IMR-90 (cell line): ENCODE data around the gene ZNF425. TPM values are rescaled to one million over a fixed set of nuclear protein-coding genes. Genes with fewer than 3 reads are reported as not detected.
A peak's percentile ranks its signal among the peaks of the same experiment; 100 is the strongest.

ENCODE experiments used
- ATAC-seq: fragments of 200-7000 bp; cut with Tn5 transposase; 2 replicates; pipeline ENCODE4 v1.9.1; 2020; ENCODE audit warnings: low read depth, mild to moderate bottlenecking, moderate library complexity
- BruUV-seq: library from RNA; stranded (reverse); fragments of 400-500 nt; replicated peaks from 2 replicates; lab custom pipeline; 2021; lab: Mats Ljungman, UMichigan
- CTCF ChIA-PET: fragments of 300-600 bp; formaldehyde crosslinking; extraction: SDS; loops from one replicate; lab custom pipeline; 2021; ENCODE audit warnings: antibody characterized with exemption; lab: Yijun Ruan, JAX
- POLR2A ChIA-PET: fragments of 300-600 bp; sonication (Branson Sonifier 250); formaldehyde crosslinking; loops from one replicate; lab custom pipeline; 2022; ENCODE audit warnings: antibody characterized with exemption; ENCODE audit not compliant: unreplicated experiment; lab: Charles Lee
- DNase-seq: peaks from one replicate; pipeline ENCODE4 v3.0.0; 2013
- H2AFZ ChIP-seq: replicated peaks from 2 replicates; pipeline ENCODE3; 2013; ENCODE audit warnings: low read length, mild to moderate bottlenecking; ENCODE audit not compliant: poor library complexity
- H2AK5ac ChIP-seq: 2 replicates; pipeline ENCODE4 v1.6.1; 2013; ENCODE audit warnings: low read depth, low read length, inconsistent platforms
- H2AK9ac ChIP-seq: replicated peaks from 2 replicates; pipeline ENCODE3; 2013; ENCODE audit warnings: mild to moderate bottlenecking, low read depth, low read length, moderate library complexity; ENCODE audit not compliant: poor library complexity
- H2BK120ac ChIP-seq: 2 replicates; pipeline ENCODE4 v1.6.1; 2013; ENCODE audit warnings: low read depth, low read length, inconsistent platforms
- H2BK15ac ChIP-seq: 3 replicates; pipeline ENCODE4 v1.6.1; 2013; ENCODE audit warnings: low read depth, low read length, inconsistent platforms
- H2BK20ac ChIP-seq: 2 replicates; pipeline ENCODE4 v1.6.1; 2013; ENCODE audit warnings: low read depth, mild to moderate bottlenecking, inconsistent platforms, low read length, moderate library complexity
- H2BK5ac ChIP-seq: 2 replicates; pipeline ENCODE4 v1.6.1; 2013; ENCODE audit warnings: mild to moderate bottlenecking, low read depth, low read length, inconsistent platforms; ENCODE audit not compliant: poor library complexity, severe bottlenecking
- H3K14ac ChIP-seq: replicated peaks from 2 replicates; pipeline ENCODE4 v1.6.1; 2013; ENCODE audit warnings: low read depth, low read length, inconsistent platforms
- H3K18ac ChIP-seq: 2 replicates; pipeline ENCODE4 v1.6.1; 2013; ENCODE audit warnings: low read depth, low read length, control low read depth
- H3K23ac ChIP-seq: 2 replicates; pipeline ENCODE4 v1.6.1; 2013; ENCODE audit warnings: low read depth, low read length, inconsistent platforms
- H3K27ac ChIP-seq: 2 replicates; pipeline ENCODE4 v1.5.1; 2013; ENCODE audit warnings: mild to moderate bottlenecking, control low read depth, low read length; ENCODE audit not compliant: insufficient read depth
- H3K27me3 ChIP-seq: 2 replicates; pipeline ENCODE4 v1.6.1; 2013; ENCODE audit warnings: low read length; ENCODE audit not compliant: control insufficient read depth, insufficient read depth
- H3K36me3 ChIP-seq: 2 replicates; pipeline ENCODE4 v1.6.1; 2013; ENCODE audit warnings: low read length, mixed read lengths; ENCODE audit not compliant: control insufficient read depth, insufficient read depth
- H3K4ac ChIP-seq: 2 replicates; pipeline ENCODE4 v1.6.1; 2013; ENCODE audit warnings: low read depth, low read length, inconsistent platforms
- H3K4me1 ChIP-seq: 2 replicates; pipeline ENCODE4 v1.6.1; 2013; ENCODE audit warnings: low read length, mixed read lengths; ENCODE audit not compliant: control insufficient read depth, insufficient read depth
- H3K4me2 ChIP-seq: 2 replicates; pipeline ENCODE4 v1.6.1; 2013; ENCODE audit warnings: low read depth, mild to moderate bottlenecking, control low read depth, low read length, moderate library complexity
- H3K4me3 ChIP-seq: 2 replicates; pipeline ENCODE4 v1.5.1; 2013; ENCODE audit warnings: low read depth, mild to moderate bottlenecking, control low read depth, low read length, moderate library complexity; ENCODE audit not compliant: insufficient read depth
- H3K56ac ChIP-seq: 2 replicates; pipeline ENCODE4 v1.6.1; 2013; ENCODE audit warnings: low read length, inconsistent platforms; ENCODE audit not compliant: insufficient read depth; ENCODE audit errors: extremely low read depth
- H3K79me1 ChIP-seq, 2 experiments: 2 replicates each; pipeline ENCODE4 v1.6.1; 2013; ENCODE audit warnings: low read length in 2 of 2, inconsistent platforms in 1 of 2, low read depth in 1 of 2
- H3K9ac ChIP-seq: 2 replicates; pipeline ENCODE4 v1.6.1; 2013; ENCODE audit warnings: low read depth, low read length, control low read depth
- H3K9me1 ChIP-seq: 2 replicates; pipeline ENCODE4 v1.6.1; 2013; ENCODE audit warnings: low read length, inconsistent platforms; ENCODE audit not compliant: insufficient read depth
- H3K9me3 ChIP-seq: 2 replicates; pipeline ENCODE4 v1.6.1; 2013; ENCODE audit warnings: low read length; ENCODE audit not compliant: control insufficient read depth, insufficient read depth
- H4K20me1 ChIP-seq: 2 replicates; pipeline ENCODE4 v1.6.1; 2013; ENCODE audit warnings: low read length, inconsistent platforms; ENCODE audit not compliant: insufficient read depth
- H4K5ac ChIP-seq: 2 replicates; pipeline ENCODE4 v1.6.1; 2013; ENCODE audit warnings: mild to moderate bottlenecking, low read depth, low read length, control low read depth
- H4K8ac ChIP-seq, 2 experiments: 2 replicates each; pipeline ENCODE4 v1.6.1; 2013; ENCODE audit warnings: low read depth in 2 of 2, low read length in 2 of 2, control low read depth in 1 of 2, inconsistent platforms in 1 of 2
- H4K91ac ChIP-seq: 2 replicates; pipeline ENCODE4 v1.6.1; 2013; ENCODE audit warnings: low read depth, low read length, inconsistent platforms; ENCODE audit not compliant: insufficient read depth
- CEBPB ChIP-seq: IDR thresholded peaks from 2 replicates; pipeline ENCODE4 v1.6.1; 2012; ENCODE audit warnings: low read depth, low read length, improper control_type of control experiment
- CTCF ChIP-seq: conservative IDR thresholded peaks from 2 replicates; pipeline ENCODE4 v1.5.1; 2012; ENCODE audit warnings: mild to moderate bottlenecking, low read depth, low read length, improper control_type of control experiment
- FOS ChIP-seq: fragments of 150-350 bp; IDR thresholded peaks from 2 replicates; pipeline ENCODE4 v1.6.1; 2016; ENCODE audit warnings: low read depth, low read length
- POLR2A ChIP-seq: IDR thresholded peaks from 2 replicates; pipeline ENCODE4 v1.6.1; 2012; ENCODE audit warnings: mild to moderate bottlenecking, low read depth, low read length
- RFX5 ChIP-seq: IDR thresholded peaks from 2 replicates; pipeline ENCODE4 v1.8.0; 2012; ENCODE audit warnings: low read depth, mild to moderate bottlenecking, low read length, moderate library complexity
- USF2 ChIP-seq: fragments of 150-350 bp; IDR thresholded peaks from 2 replicates; pipeline ENCODE4 v1.6.1; 2017; ENCODE audit warnings: mild to moderate bottlenecking, antibody characterized with exemption, low read length, low read depth
- WGBS, 2 experiments: methylation state at CpG; one replicate each; pipeline versions ENCODE4 v1.1.5 to v1.1.7; 2013; ENCODE audit warnings: missing lambda C conversion rate in 2 of 2; ENCODE audit not compliant: insufficient read length in 1 of 2; ENCODE audit errors: extremely low coverage in 2 of 2; 5-methylcytosine and 5-hydroxymethylcytosine counted together
- dilution Hi-C: fragments of 300-500 bp; cut with HindIII; formaldehyde crosslinking; loops from one replicate; pipeline ENCODE4 v1.14.3; 2018; ENCODE audit warnings: low sequenced_read_pairs; ENCODE audit not compliant: unreplicated experiment
- in situ Hi-C: fragments of 300-500 bp; cut with MboI; formaldehyde crosslinking; loops from 3 replicates; pipeline ENCODE4 v1.14.3; 2019; ENCODE audit warnings: low sequenced_read_pairs, inconsistent platforms, mixed read lengths
- intact Hi-C: fragments of 100-400 bp; cut with micrococcal nuclease; formaldehyde crosslinking; loops from 2 replicates; pipeline ENCODE4 v1.10.0; 2022
- polyA plus RNA-seq, 3 experiments: library from polyadenylated mRNA; depleted of rRNA; stranded (reverse); fragments of >200 nt; gene quantifications; 2 replicates each; pipeline ENCODE4 v1.2.3, GENCODE V29; 2012; ENCODE audit warnings: low replicate concordance in 1 of 3
- total RNA-seq: library from RNA; depleted of rRNA; stranded (reverse); fragments of >200 nt; gene quantifications from 2 replicates; pipeline ENCODE4 v1.2.3, GENCODE V29; 2012

Gene ZNF425
- total and polyA plus RNA-seq, 2 of the 4 experiments (the other 2 are of a cell fraction): 1.2 to 2.3 TPM

DNA sequence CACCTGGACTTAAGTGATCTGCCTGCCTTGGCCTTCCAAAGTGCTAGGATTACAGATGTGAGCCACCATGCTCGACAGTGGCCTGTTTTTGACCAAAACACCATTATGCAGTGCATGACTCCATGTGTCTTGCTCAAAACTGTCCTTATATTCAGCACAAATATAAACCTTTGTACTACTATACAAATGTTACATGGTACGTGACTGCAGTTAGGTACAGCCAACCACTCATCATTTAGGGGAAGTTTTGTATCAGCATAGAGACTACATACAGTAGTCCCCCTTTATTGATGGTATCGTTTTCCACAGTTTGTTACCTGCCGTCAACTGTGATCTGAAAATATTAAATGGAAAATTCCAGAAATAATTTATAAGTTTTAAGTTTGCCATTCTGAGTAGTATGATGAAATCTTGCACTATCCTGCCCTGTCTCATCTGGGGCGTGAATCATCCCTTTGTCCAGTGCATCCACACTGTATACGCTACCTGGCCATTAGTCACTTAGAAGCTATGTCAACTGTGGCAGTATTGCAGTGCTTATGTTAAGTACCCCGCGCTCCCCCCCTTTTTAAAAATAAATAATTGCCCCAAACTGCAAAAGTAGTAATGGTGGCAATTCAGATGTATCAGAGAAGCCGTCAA, 45.9 kb upstream of the ZNF425 start:
- Histone ChIP-seq H2AK5ac (no peak overlapping the region), H3K56ac (no peak overlapping the region), H4K20me1 (no peaks in the 10 kb centered on the region), H2BK15ac (no peak overlapping the region), H3K79me1 (peaks cover 20 to 21% of the 10 kb centered on the region in 2 experiments; a peak in 3 of 4 replicates), H3K4me3 (no peak overlapping the region), H3K9ac (no peak overlapping the region), H3K4me2 (no peak overlapping the region), H3K9me3 (no peaks in the 10 kb centered on the region), H2AFZ (no peak overlapping the region), H2BK20ac (no peak overlapping the region), H3K14ac (no peak overlapping the region), H3K18ac (no peak overlapping the region), H4K8ac (no peak overlapping the region; a peak in 1 of 4 replicates), H3K23ac (peak overlapping the region; percentile 14; the same call in 1 of the 2 replicates), H3K4ac (no peak overlapping the region; the same call in 1 of the 2 replicates), H3K4me1 (no peaks in the 10 kb centered on the region), H2BK120ac (peak overlapping the region; percentile 11; the same call in 1 of the 2 replicates), H3K27me3 (no peaks in the 10 kb centered on the region), H3K27ac (no peak overlapping the region), H3K9me1 (no peaks in the 10 kb centered on the region), H4K5ac (no peak overlapping the region), H2AK9ac (no peak overlapping the region), H2BK5ac (peak overlapping the region; percentile 43), H3K36me3 (peaks cover 27% of the 10 kb centered on the region), H4K91ac (peak overlapping the region; percentile 31; the same call in 1 of the 2 replicates)
- TF ChIP-seq POLR2A: no peak
- no peak for TF ChIP-seq USF2
- no peak for TF ChIP-seq FOS
- TF ChIP-seq RFX5: no peak
- TF ChIP-seq CEBPB: peak; percentile 58
- TF ChIP-seq CTCF: no peak
- ChIA-PET POLR2A (no interaction called here), CTCF (interaction anchor here (0.7 kb wide), 1 partner anchor 312 kb away, joined by 5 read pairs; no protein-coding TSS in a partner anchor)
- DNase-seq: peak; percentile 63
- in situ Hi-C loops (no loop called here), intact Hi-C loops (no loop called here), dilution Hi-C loops (no loop called here)
- no peak for ATAC-seq
- WGBS, 2 experiments: 100% methylated on average over 2 of the region's 9 CpGs; no CpG with 5 or more reads in 1 of the 2 experiments
- BruUV-seq: no TSS peak
